Lower lobe of right lung (tissue), 2 donors: ENCODE results near the gene GABRD. TPM values are rescaled to one million over a fixed set of nuclear protein-coding genes. Genes with fewer than 3 reads are reported as not detected.

Source experiments
- ATAC-seq, 2 donors: fragments of 200-7000 bp; cut with Tn5 transposase; one replicate each; pipeline ENCODE4 v1.9.1; 2020 to 2022; ENCODE audit warnings: mild to moderate bottlenecking in 2 of 2, moderate library complexity in 2 of 2
- DNase-seq: peaks from one replicate; pipeline ENCODE4 v3.0.0-alpha.2; 2020
- H3K27ac ChIP-seq: fragments of 200-600 bp; one replicate; pipeline ENCODE4 v1.8.0; 2022
- H3K27me3 ChIP-seq: fragments of 200-600 bp; one replicate; pipeline ENCODE4 v1.8.0; 2022; ENCODE audit warnings: low read depth
- H3K36me3 ChIP-seq: fragments of 200-600 bp; one replicate; pipeline ENCODE4 v1.8.0; 2022; ENCODE audit warnings: mild to moderate bottlenecking
- H3K4me1 ChIP-seq: fragments of 200-600 bp; one replicate; pipeline ENCODE4 v1.8.0; 2022
- H3K4me3 ChIP-seq: fragments of 200-600 bp; one replicate; pipeline ENCODE4 v1.8.0; 2022; ENCODE audit warnings: mild to moderate bottlenecking
- H3K9me3 ChIP-seq: fragments of 200-600 bp; one replicate; pipeline ENCODE4 v1.8.0; 2022
- intact Hi-C: fragments of 100-400 bp; cut with DNase I; formaldehyde crosslinking; loops from one replicate; pipeline ENCODE4 v1.11.0; 2022
- total RNA-seq: library from RNA; stranded (reverse); fragmentation: NEBNext Ultra II Directional; extraction: Animal tissue kit (Norgen Biotek cat#: 25700); gene quantifications from one replicate; pipeline ENCODE4 v1.2.1, GENCODE V29; 2021
- TF ChIP-seq, protein P1 (sequence below): fragments of 200-600 bp; IDR thresholded peaks from one replicate; pipeline ENCODE4 v1.8.0; 2022; ENCODE audit warnings: antibody characterized with exemption, mild to moderate bottlenecking
- donor health status: DM: no; HTN: yes; CAD: no; lungs with severe emphysema.

Gene GABRD
- total RNA-seq, 1 donor from 2014 or later: 2.7 TPM

DNA sequence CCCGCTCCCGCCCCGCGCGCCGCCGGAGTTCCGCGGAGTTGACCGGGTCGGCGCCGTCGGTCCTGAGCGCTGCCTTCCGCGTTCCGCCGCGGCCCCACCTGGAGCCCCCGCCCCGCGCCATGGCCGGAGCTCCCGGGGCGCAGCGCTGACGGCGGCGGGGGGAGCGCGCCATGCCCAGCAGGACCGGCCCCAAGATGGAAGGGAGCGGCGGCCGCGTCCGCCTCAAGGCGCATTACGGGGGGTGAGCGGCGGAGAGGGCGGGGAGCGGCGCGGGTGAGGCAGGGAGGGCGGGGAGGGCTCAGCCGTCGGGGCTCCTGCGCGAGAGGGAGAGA lies 31.3 kb downstream of the GABRD start:
- TF ChIP-seq, protein P1, sequence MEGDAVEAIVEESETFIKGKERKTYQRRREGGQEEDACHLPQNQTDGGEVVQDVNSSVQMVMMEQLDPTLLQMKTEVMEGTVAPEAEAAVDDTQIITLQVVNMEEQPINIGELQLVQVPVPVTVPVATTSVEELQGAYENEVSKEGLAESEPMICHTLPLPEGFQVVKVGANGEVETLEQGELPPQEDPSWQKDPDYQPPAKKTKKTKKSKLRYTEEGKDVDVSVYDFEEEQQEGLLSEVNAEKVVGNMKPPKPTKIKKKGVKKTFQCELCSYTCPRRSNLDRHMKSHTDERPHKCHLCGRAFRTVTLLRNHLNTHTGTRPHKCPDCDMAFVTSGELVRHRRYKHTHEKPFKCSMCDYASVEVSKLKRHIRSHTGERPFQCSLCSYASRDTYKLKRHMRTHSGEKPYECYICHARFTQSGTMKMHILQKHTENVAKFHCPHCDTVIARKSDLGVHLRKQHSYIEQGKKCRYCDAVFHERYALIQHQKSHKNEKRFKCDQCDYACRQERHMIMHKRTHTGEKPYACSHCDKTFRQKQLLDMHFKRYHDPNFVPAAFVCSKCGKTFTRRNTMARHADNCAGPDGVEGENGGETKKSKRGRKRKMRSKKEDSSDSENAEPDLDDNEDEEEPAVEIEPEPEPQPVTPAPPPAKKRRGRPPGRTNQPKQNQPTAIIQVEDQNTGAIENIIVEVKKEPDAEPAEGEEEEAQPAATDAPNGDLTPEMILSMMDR: no peak
- Histone ChIP-seq H3K27me3 (peaks cover 47% of the 10 kb centered on the region), H3K9me3 (no peaks in the 10 kb centered on the region), H3K4me1 (peaks cover 32% of the 10 kb centered on the region), H3K4me3 (peak overlapping the region; percentile 66), H3K36me3 (no peaks in the 10 kb centered on the region), H3K27ac (peak overlapping the region; percentile 85)
- no peak for ATAC-seq
- no peak for DNase-seq
- intact Hi-C loops: no loop called here

DNA sequence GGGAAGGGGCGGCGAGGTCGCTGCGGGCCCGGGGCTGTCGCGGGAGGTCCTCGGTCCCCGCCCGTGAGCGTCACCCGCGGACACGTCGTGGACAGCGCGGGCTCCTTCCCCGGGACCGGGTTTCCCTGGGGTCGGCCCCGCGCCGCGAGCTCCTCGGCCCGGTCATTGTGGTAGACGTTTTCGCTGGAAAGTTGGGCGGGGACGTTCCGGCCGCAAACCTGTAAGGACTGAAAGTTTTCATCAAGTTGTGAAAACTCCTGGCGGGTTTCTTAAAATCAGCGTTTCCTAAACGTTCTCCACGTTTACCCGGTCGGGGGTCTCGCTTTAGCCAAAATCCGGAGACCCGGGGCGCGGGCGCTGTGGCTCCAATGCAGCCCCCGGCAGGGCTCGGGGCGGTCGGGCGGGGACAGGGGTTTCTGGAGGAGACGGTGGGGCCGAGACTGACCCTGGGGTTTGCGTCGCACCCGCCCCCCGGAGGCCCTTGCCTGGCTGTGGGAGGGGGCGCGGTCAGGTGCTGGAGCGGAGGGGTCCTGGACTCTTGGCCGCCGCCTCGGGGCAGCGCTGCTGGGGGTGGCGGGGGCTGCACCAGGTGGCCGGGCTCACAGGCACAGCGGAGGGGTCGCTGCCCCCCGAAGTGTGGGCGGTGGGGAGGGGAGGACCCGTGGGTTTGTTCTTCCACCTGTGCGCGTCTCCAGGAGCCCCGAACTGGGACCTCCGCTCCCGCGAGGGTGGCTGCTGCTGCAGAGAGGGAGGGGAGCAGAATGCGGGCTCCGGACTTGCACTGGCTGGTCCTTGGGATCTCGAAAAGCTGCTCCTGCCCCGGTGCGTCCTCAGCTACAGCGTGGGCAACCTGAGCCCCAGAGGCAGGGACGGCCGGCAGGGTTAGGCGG lies 31.9 kb downstream of the GABRD start:
- Histone ChIP-seq H3K4me1 (peaks cover 27% of the 10 kb centered on the region), H3K4me3 (peak overlapping the region; percentile 66), H3K9me3 (no peaks in the 10 kb centered on the region), H3K27me3 (peaks cover 47% of the 10 kb centered on the region), H3K36me3 (peaks cover 6% of the 10 kb centered on the region), H3K27ac (peak overlapping the region; percentile 85)
- no peak for DNase-seq
- ATAC-seq: no peak
- TF ChIP-seq, protein P1: no peak
- intact Hi-C loops: no loop called here

DNA sequence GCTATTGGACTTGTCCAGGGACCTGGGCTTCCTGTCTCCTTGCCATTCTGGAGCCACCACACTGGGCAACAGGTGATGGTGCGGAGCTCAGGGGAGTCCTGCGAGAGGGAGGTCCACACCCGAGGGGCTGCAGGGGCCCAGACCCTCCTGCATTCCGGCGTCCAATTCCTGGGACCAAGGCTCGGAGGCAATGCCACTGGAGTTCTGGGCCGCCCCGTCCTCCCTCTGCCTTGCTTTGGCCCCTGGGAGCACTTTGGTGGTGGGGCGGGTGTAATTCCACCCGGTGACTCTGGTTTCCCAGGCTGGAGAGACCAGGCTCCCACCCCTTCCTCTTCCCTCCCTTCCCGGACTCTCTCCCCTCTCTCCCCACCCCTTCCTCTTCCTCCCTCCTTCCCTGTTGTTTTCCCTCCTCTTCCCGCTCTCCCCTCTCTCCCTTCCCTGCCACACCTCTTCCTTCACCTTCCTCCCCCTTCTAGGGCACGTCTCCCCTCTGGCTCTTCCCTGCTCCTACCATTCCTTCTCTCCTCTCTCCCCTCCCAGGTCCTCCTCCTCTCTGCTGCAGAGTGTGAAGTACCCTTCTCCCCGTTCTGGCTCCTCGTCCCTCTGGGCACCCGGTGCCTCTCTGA lies 33.0 kb downstream of the GABRD start:
- ATAC-seq (peak; percentile 3 to 7), DNase-seq (no peak)
- TF ChIP-seq, protein P1: no peak
- H3K9me3 ChIP-seq: no peaks in the 10 kb centered on the region
- H3K4me3 ChIP-seq: peak overlapping the region; percentile 66
- H3K27ac ChIP-seq: peak overlapping the region; percentile 85
- H3K4me1 ChIP-seq: peaks cover 18% of the 10 kb centered on the region
- peaks cover 44% of the 10 kb centered on the region for H3K27me3 ChIP-seq
- intact Hi-C loops: no loop called here
- peaks cover 13% of the 10 kb centered on the region for H3K36me3 ChIP-seq

DNA sequence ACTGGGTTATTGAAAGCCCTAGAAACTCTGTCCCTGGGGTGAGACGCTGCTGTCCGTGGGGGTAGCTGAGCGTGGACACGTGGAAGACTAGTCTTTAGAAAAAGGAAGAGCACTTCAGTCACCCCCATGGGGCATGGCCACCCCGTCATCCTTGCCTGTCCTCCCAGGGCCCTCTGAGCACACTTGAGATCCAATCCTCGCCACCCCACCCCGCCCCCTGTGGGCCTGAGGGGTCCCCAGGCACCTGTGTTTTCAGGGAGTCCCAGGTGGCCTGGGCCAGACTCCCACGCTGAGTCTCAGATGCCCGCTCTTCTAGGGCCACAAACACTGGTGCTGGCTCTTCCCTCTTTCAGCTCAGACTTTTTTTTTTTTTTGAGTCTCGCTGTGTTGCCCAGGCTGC lies 33.6 kb downstream of the GABRD start:
- Histone ChIP-seq H3K36me3 (peaks cover 18% of the 10 kb centered on the region), H3K9me3 (no peaks in the 10 kb centered on the region), H3K27me3 (peaks cover 38% of the 10 kb centered on the region), H3K4me3 (peak overlapping the region; percentile 66), H3K4me1 (peaks cover 18% of the 10 kb centered on the region), H3K27ac (peak overlapping the region; percentile 42)
- ATAC-seq: no peak
- no peak for DNase-seq
- intact Hi-C loops: no loop called here
- TF ChIP-seq, protein P1: no peak

DNA sequence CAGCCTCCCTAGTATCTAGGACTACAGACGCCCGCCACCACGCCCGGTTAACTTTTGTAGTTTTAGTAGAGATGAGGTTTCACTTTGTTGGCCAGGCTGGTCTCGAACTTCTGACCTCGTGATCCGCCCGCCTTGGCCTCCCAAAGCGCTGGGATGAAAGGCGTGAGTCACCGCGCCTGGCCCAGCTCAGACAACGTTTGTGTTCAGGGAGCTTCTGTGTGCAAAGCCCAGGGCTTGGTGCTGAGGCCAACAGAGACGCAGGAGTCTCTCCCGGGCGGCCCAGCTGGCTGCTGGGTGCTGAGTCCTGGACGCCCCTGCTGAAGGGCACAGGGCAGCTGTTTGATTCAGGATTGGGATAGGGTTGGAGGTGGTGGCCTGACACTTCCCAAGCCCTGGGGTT lies 34.1 kb downstream of the GABRD start:
- no peak overlapping the region for H3K4me3 ChIP-seq
- peaks cover 20% of the 10 kb centered on the region for H3K36me3 ChIP-seq
- H3K9me3 ChIP-seq: no peaks in the 10 kb centered on the region
- H3K4me1 ChIP-seq: peaks cover 15% of the 10 kb centered on the region
- H3K27ac ChIP-seq: peak overlapping the region; percentile 18
- DNase-seq (no peak), ATAC-seq (no peak)
- TF ChIP-seq, protein P1: no peak
- intact Hi-C loops: no loop called here
- H3K27me3 ChIP-seq: peaks cover 35% of the 10 kb centered on the region
